ENCODE measurements around the gene ARID3C.

ARID3C gene

GRCh38 chr9:34600908-34601307, 28.0 kb downstream of the ARID3C start:
- TF ChIP-seq EZH2phosphoT487 (IDR thresholded peaks at IDR 0.05; ENCODE audit: borderline replicate concordance) = no peak
- no peak for TF ChIP-seq CTCF (conservative IDR thresholded peaks at IDR 0.05; ENCODE audit: low read length)
- H4K20me1 ChIP-seq (ENCODE audit: insufficient read depth, low read length, poor library complexity, severe bottlenecking) = no peaks in the 10 kb centered on the region
- no peak overlapping the region for H3K9ac ChIP-seq (ENCODE audit: low read depth, low read length, poor library complexity, severe bottlenecking)
- H3K9me2 ChIP-seq (replicated peaks; ENCODE audit: low read depth, low read length) = no peaks in the 10 kb centered on the region
- no peak overlapping the region for H3K4me2 ChIP-seq (ENCODE audit: low read depth, low read length, poor library complexity, severe bottlenecking)
- H3K4me3 ChIP-seq (ENCODE audit: low read length, poor library complexity, severe bottlenecking) = no peak overlapping the region
- no peaks in the 10 kb centered on the region for H3K9me3 ChIP-seq (ENCODE audit: insufficient read depth, low read depth, low read length)
- H3K79me2 ChIP-seq (ENCODE audit: insufficient read depth, low read length) = no peaks in the 10 kb centered on the region
- H3K27me3 ChIP-seq (ENCODE audit: insufficient read depth, low read length, poor library complexity, severe bottlenecking) = no peaks in the 10 kb centered on the region
- H3K4me1 ChIP-seq (ENCODE audit: insufficient read depth, low read length, poor library complexity, severe bottlenecking) = no peaks in the 10 kb centered on the region
- H3K36me3 ChIP-seq (ENCODE audit: insufficient read depth, low read length) = no peaks in the 10 kb centered on the region
- no peaks in the 10 kb centered on the region for H3F3A ChIP-seq (ENCODE audit: low read depth)
- no peak overlapping the region for H2AFZ ChIP-seq (ENCODE audit: low read length)

DNA sequence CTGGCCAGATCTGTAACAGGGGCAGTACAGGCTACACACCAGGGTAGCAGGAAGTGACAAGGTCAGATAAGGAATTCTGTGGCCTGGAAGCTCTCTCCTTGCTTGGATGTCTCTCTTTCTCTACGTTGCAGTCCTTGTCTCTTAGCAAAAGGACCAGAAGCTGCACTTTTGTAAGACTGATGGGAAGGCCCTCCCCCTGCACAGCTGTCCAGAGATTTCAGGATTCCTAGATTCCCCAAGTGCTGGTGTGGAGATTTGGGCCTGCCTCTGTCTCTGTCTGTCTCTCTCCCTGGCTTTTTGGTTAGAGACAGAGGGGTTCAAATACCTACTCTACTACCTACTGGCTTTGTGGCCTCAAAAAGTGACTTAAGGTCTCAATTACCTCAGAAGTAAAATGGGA, 29.3 kb downstream of the ARID3C start:
- Histone ChIP-seq H3K36me3 (ENCODE audit: insufficient read depth, low read length) (no peaks in the 10 kb centered on the region), H3K4me3 (ENCODE audit: low read length, poor library complexity, severe bottlenecking) (no peak overlapping the region), H3K79me2 (ENCODE audit: insufficient read depth, low read length) (no peaks in the 10 kb centered on the region), H3K9me2 (replicated peaks; ENCODE audit: low read depth, low read length) (no peaks in the 10 kb centered on the region), H4K20me1 (ENCODE audit: insufficient read depth, low read length, poor library complexity, severe bottlenecking) (no peaks in the 10 kb centered on the region), H3K9ac (ENCODE audit: low read depth, low read length, poor library complexity, severe bottlenecking) (no peak overlapping the region), H3K27me3 (ENCODE audit: insufficient read depth, low read length, poor library complexity, severe bottlenecking) (no peaks in the 10 kb centered on the region), H3K4me2 (ENCODE audit: low read depth, low read length, poor library complexity, severe bottlenecking) (no peak overlapping the region), H3K4me1 (ENCODE audit: insufficient read depth, low read length, poor library complexity, severe bottlenecking) (no peaks in the 10 kb centered on the region), H3K9me3 (ENCODE audit: insufficient read depth, low read depth, low read length) (no peaks in the 10 kb centered on the region), H2AFZ (ENCODE audit: low read length) (no peak overlapping the region), H3F3A (ENCODE audit: low read depth) (no peaks in the 10 kb centered on the region)
- TF ChIP-seq CTCF (conservative IDR thresholded peaks at IDR 0.05; ENCODE audit: low read length) = no peak
- TF ChIP-seq EZH2phosphoT487 (IDR thresholded peaks at IDR 0.05; ENCODE audit: borderline replicate concordance) = no peak

DNA sequence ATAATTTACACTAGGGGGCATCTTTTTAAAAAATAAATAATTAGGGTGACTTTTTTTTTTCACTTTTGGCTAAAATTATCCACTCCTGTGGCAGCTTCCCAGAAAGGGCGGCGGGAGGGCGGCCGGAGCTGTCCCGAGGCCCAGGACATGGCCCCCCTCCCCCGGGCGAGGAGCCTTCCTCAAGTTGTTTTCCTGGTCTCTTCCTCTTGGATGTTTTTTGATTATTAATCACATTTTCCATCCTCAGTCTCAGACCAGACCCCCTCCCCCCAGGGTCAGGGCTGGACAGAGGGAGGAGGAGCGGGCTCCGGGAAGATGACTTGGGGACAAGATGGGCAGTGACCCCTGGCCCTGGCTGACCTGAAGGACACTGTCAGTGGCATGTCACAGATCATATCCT, 34.7 kb downstream of the ARID3C start:
- H3K9me2 ChIP-seq (replicated peaks; ENCODE audit: low read depth, low read length) = no peaks in the 10 kb centered on the region
- TF ChIP-seq CTCF (conservative IDR thresholded peaks at IDR 0.05; ENCODE audit: low read length) (no peak), EZH2phosphoT487 (IDR thresholded peaks at IDR 0.05; ENCODE audit: borderline replicate concordance) (no peak)
- H3K79me2 ChIP-seq (ENCODE audit: insufficient read depth, low read length) = no peaks in the 10 kb centered on the region
- no peaks in the 10 kb centered on the region for H3K9me3 ChIP-seq (ENCODE audit: insufficient read depth, low read depth, low read length)
- peaks cover 3% of the 10 kb centered on the region for H3K4me1 ChIP-seq (ENCODE audit: insufficient read depth, low read length, poor library complexity, severe bottlenecking)
- H3F3A ChIP-seq (ENCODE audit: low read depth) = no peaks in the 10 kb centered on the region
- no peaks in the 10 kb centered on the region for H4K20me1 ChIP-seq (ENCODE audit: insufficient read depth, low read length, poor library complexity, severe bottlenecking)
- H3K4me2 ChIP-seq (ENCODE audit: low read depth, low read length, poor library complexity, severe bottlenecking) = no peak overlapping the region
- no peak overlapping the region for H2AFZ ChIP-seq (ENCODE audit: low read length)
- H3K9ac ChIP-seq (ENCODE audit: low read depth, low read length, poor library complexity, severe bottlenecking) = no peak overlapping the region
- no peak overlapping the region for H3K4me3 ChIP-seq (ENCODE audit: low read length, poor library complexity, severe bottlenecking)
- no peaks in the 10 kb centered on the region for H3K27me3 ChIP-seq (ENCODE audit: insufficient read depth, low read length, poor library complexity, severe bottlenecking)
- H3K36me3 ChIP-seq (ENCODE audit: insufficient read depth, low read length) = no peaks in the 10 kb centered on the region

All from Loucy (cell line).